Measurements from ENCODE around the gene IL4. TPM values are rescaled to one million over a fixed set of nuclear protein-coding genes. Genes with fewer than 3 reads are reported as not detected.
"Not testable (repeated sequence)": the region's sequence is repeated elsewhere in the genome, so short reads cannot be mapped to it uniquely, and the experiment has no call there.

Gene IL4
- total RNA-seq, 1 experiment from 2014 or later = not detected

DNA sequence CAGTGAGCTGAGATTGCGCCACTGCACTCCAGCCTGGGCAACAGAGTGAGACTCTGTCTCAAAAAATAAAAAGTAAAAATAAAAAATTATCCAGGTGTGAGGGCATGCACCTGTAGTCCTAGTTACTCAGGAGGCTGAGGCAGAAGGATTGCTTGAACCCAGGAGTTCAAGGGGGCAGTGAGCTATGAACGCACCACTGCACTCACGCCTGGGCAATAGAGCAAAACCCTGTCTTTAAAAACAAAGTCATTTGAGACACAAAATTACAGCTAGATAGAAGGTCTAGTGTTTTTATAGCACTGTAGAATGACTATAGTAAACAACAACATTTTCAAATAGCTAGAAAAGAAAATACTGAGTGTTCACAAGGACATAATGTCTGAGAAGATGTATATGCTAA, 16.4 kb downstream of the IL4 start:
- CTCF ChIA-PET = no interaction called here
- POLR2A ChIA-PET (ENCODE audit: unreplicated experiment) = no interaction called here
- H3K27ac ChIP-seq = no peak overlapping the region

DNA sequence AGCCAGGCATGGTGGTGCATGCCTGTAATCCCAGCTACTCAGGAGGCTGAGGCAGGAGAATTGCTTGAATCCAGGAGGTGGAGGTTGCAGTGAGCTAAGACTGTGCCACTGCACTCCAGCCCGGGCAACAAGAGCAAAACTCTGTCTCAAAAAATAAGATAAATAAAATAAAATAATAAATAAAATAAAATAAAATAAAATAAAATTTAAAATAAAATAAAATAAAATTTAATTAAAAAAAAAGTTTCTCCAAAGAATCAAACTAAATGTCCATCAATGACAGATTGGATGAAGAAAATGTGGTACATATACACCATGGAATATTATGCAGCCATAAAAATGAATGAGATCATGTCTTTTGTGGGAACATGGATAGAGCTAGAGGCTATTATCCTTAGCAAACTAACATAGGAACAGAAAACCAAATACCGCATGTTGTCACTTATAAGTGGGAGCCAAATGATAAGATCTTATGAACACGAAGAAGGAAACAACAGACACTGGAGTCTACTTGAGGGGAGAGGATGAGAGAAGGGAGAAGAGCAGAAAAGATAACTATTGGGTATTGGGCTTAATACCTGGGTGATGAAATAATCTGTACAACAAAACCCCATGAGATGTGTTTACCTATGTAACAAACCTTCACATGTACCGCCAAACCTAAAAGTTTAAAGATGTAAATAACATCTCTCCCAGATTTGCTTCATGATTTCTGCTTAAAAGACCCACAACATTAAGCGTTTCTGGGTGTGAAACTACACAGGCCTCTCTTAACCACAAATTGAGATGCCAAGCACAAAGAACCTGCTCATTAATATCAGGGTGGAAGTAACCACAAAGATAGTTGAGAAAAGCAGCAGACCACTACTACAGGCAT, 18.2 kb downstream of the IL4 start:
- H3K79me2 ChIP-seq (ENCODE audit: low read depth); H3K36me3 ChIP-seq (ENCODE audit: low read depth); H3K4me1 ChIP-seq (replicated peaks; ENCODE audit: insufficient read depth); H3K4me3 ChIP-seq; H3K27me3 ChIP-seq (ENCODE audit: insufficient read depth, low read depth); H3K27ac ChIP-seq; DNase-seq; H3K4me2 ChIP-seq; H3K9me3 ChIP-seq (ENCODE audit: insufficient read depth, low read depth); POLR2A ChIA-PET (ENCODE audit: unreplicated experiment); H3F3A ChIP-seq (ENCODE audit: insufficient read depth, low read depth); BruUV-seq (replicated peaks); H4K20me1 ChIP-seq (ENCODE audit: insufficient read depth); H3K9me2 ChIP-seq (ENCODE audit: insufficient read depth): not testable (repeated sequence)
- CTCF ChIA-PET = interaction anchor here (0.7 kb wide), 1 partner anchor 29 kb away, joined by 3 read pairs; no protein-coding TSS in a partner anchor
- intact Hi-C loops (cut with micrococcal nuclease; ENCODE audit: unreplicated experiment) = loop anchor here (5.0 kb wide), 1 partner anchor 510 kb away; no protein-coding TSS in a partner anchor
- peak overlapping the region; percentile 25; the same call in 1 of the 2 replicates for H2AFZ ChIP-seq

More for the DNA sequence above, 16.4 kb downstream of the IL4 start:
- Histone ChIP-seq H3K36me3 (ENCODE audit: low read depth) (no peaks in the 10 kb centered on the region), H3K4me1 (replicated peaks; ENCODE audit: insufficient read depth) (no peaks in the 10 kb centered on the region), H3K9me3 (ENCODE audit: insufficient read depth, low read depth) (no peaks in the 10 kb centered on the region), H4K20me1 (ENCODE audit: insufficient read depth) (no peaks in the 10 kb centered on the region), H3K79me2 (ENCODE audit: low read depth) (no peaks in the 10 kb centered on the region), H3K27me3 (ENCODE audit: insufficient read depth, low read depth) (no peaks in the 10 kb centered on the region), H2AFZ (no peak overlapping the region), H3F3A (ENCODE audit: insufficient read depth, low read depth) (no peaks in the 10 kb centered on the region), H3K4me2 (no peak overlapping the region), H3K9me2 (ENCODE audit: insufficient read depth) (no peaks in the 10 kb centered on the region), H3K4me3 (no peak overlapping the region)
- BruUV-seq (replicated peaks) = no TSS peak
- TF ChIP-seq EZH2 (IDR thresholded peaks at IDR 0.05; ENCODE audit: low read depth) = no peak
- TF ChIP-seq, protein P1, sequence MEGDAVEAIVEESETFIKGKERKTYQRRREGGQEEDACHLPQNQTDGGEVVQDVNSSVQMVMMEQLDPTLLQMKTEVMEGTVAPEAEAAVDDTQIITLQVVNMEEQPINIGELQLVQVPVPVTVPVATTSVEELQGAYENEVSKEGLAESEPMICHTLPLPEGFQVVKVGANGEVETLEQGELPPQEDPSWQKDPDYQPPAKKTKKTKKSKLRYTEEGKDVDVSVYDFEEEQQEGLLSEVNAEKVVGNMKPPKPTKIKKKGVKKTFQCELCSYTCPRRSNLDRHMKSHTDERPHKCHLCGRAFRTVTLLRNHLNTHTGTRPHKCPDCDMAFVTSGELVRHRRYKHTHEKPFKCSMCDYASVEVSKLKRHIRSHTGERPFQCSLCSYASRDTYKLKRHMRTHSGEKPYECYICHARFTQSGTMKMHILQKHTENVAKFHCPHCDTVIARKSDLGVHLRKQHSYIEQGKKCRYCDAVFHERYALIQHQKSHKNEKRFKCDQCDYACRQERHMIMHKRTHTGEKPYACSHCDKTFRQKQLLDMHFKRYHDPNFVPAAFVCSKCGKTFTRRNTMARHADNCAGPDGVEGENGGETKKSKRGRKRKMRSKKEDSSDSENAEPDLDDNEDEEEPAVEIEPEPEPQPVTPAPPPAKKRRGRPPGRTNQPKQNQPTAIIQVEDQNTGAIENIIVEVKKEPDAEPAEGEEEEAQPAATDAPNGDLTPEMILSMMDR (conservative IDR thresholded peaks at IDR 0.05) = no peak
- intact Hi-C loops (cut with micrococcal nuclease; ENCODE audit: unreplicated experiment) = loop anchor here (5.0 kb wide), 1 partner anchor 508 kb away; no protein-coding TSS in a partner anchor
- no peak for DNase-seq

DNA sequence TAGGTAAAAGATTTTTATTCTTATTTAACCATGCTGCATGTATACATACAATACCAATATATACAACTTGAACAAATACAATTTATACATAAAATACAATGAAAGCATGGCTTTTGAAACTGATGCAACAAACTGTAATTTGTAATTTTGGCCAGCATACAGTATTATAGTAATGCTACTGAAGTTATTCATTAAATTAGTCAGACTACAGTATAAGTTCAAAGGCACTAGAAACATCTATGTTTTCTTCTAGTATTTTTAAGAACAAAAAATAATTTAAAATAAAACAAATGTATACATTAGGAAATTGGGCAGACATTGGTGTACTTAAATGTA, 18.8 kb downstream of the IL4 start:
- Histone ChIP-seq H3K4me1 (replicated peaks; ENCODE audit: insufficient read depth) (no peaks in the 10 kb centered on the region), H3F3A (ENCODE audit: insufficient read depth, low read depth) (no peaks in the 10 kb centered on the region), H3K27ac (no peak overlapping the region), H3K27me3 (ENCODE audit: insufficient read depth, low read depth) (no peaks in the 10 kb centered on the region), H3K9me3 (ENCODE audit: insufficient read depth, low read depth) (no peaks in the 10 kb centered on the region), H3K36me3 (ENCODE audit: low read depth) (0 out of 2 replicates have a peak, but pooled peaks cover 4% of the 10 kb centered on the region), H3K4me3 (no peak overlapping the region), H3K4me2 (no peak overlapping the region), H4K20me1 (ENCODE audit: insufficient read depth) (no peaks in the 10 kb centered on the region), H2AFZ (peak overlapping the region; percentile 25; the same call in 1 of the 2 replicates), H3K79me2 (ENCODE audit: low read depth) (no peaks in the 10 kb centered on the region), H3K9me2 (ENCODE audit: insufficient read depth) (no peaks in the 10 kb centered on the region)
- ChIA-PET CTCF (no interaction called here), POLR2A (ENCODE audit: unreplicated experiment) (no interaction called here)
- no peak for TF ChIP-seq EZH2 (IDR thresholded peaks at IDR 0.05; ENCODE audit: low read depth)
- TF ChIP-seq, protein P1 (conservative IDR thresholded peaks at IDR 0.05) = no peak
- no TSS peak for BruUV-seq (replicated peaks)
- intact Hi-C loops (cut with micrococcal nuclease; ENCODE audit: unreplicated experiment) = loop anchor here (5.0 kb wide), 1 partner anchor 510 kb away; no protein-coding TSS in a partner anchor
- no peak for DNase-seq

Data from PC-9 (cell line).